PC-9 (cell line): ENCODE measurements around the gene ESPL1.

Source experiments
- EZH2 ChIP-seq: fragments of 200-600 bp; sonication (generic); IDR thresholded peaks from 2 replicates; pipeline ENCODE4 v1.8.0; 2017; ENCODE audit warnings: antibody characterized with exemption, low read depth
- TF ChIP-seq, protein P1 (sequence below): fragments of 200-600 bp; sonication (generic); conservative IDR thresholded peaks from 2 replicates; pipeline ENCODE4 v1.6.1; 2017; ENCODE audit warnings: mixed run types, antibody characterized with exemption, mild to moderate bottlenecking, moderate library complexity

- TF ChIP-seq, protein P1, sequence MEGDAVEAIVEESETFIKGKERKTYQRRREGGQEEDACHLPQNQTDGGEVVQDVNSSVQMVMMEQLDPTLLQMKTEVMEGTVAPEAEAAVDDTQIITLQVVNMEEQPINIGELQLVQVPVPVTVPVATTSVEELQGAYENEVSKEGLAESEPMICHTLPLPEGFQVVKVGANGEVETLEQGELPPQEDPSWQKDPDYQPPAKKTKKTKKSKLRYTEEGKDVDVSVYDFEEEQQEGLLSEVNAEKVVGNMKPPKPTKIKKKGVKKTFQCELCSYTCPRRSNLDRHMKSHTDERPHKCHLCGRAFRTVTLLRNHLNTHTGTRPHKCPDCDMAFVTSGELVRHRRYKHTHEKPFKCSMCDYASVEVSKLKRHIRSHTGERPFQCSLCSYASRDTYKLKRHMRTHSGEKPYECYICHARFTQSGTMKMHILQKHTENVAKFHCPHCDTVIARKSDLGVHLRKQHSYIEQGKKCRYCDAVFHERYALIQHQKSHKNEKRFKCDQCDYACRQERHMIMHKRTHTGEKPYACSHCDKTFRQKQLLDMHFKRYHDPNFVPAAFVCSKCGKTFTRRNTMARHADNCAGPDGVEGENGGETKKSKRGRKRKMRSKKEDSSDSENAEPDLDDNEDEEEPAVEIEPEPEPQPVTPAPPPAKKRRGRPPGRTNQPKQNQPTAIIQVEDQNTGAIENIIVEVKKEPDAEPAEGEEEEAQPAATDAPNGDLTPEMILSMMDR, result no peak
- TF ChIP-seq EZH2, result no peak
These were observed 64.6 kb downstream of the ESPL1 start for GRCh38 chr12:53332744-53333143.
